ENCODE results near the gene ZSWIM4. TPM values are rescaled to one million over a fixed set of nuclear protein-coding genes. Genes with fewer than 3 reads are reported as not detected.

The ZSWIM4 gene
- total and polyA plus RNA-seq, 10 of the 15 experiments (the other 5 are each of a cell fraction or from before 2014, with no cell fraction given) = 0.73 to 11.1 (median 1.8) TPM; not detected in 2

GRCh38 chr19:13842291-13843103 is 47.3 kb downstream of the ZSWIM4 start (continued):
- TF ChIP-seq, protein P1, sequence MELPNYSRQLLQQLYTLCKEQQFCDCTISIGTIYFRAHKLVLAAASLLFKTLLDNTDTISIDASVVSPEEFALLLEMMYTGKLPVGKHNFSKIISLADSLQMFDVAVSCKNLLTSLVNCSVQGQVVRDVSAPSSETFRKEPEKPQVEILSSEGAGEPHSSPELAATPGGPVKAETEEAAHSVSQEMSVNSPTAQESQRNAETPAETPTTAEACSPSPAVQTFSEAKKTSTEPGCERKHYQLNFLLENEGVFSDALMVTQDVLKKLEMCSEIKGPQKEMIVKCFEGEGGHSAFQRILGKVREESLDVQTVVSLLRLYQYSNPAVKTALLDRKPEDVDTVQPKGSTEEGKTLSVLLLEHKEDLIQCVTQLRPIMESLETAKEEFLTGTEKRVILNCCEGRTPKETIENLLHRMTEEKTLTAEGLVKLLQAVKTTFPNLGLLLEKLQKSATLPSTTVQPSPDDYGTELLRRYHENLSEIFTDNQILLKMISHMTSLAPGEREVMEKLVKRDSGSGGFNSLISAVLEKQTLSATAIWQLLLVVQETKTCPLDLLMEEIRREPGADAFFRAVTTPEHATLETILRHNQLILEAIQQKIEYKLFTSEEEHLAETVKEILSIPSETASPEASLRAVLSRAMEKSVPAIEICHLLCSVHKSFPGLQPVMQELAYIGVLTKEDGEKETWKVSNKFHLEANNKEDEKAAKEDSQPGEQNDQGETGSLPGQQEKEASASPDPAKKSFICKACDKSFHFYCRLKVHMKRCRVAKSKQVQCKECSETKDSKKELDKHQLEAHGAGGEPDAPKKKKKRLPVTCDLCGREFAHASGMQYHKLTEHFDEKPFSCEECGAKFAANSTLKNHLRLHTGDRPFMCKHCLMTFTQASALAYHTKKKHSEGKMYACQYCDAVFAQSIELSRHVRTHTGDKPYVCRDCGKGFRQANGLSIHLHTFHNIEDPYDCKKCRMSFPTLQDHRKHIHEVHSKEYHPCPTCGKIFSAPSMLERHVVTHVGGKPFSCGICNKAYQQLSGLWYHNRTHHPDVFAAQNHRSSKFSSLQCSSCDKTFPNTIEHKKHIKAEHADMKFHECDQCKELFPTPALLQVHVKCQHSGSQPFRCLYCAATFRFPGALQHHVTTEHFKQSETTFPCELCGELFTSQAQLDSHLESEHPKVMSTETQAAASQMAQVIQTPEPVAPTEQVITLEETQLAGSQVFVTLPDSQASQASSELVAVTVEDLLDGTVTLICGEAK (IDR thresholded peaks at IDR 0.05; ENCODE audit: borderline replicate concordance) = no peak
- TF ChIP-seq, protein P2, sequence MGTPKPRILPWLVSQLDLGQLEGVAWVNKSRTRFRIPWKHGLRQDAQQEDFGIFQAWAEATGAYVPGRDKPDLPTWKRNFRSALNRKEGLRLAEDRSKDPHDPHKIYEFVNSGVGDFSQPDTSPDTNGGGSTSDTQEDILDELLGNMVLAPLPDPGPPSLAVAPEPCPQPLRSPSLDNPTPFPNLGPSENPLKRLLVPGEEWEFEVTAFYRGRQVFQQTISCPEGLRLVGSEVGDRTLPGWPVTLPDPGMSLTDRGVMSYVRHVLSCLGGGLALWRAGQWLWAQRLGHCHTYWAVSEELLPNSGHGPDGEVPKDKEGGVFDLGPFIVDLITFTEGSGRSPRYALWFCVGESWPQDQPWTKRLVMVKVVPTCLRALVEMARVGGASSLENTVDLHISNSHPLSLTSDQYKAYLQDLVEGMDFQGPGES (IDR thresholded peaks at IDR 0.05) = no peak
- no peak for TF ChIP-seq MYC (IDR thresholded peaks at IDR 0.05; ENCODE audit: insufficient read depth, insufficient read length, insufficient replicate concordance, low read length, severe bottlenecking)
- TF ChIP-seq JUND (IDR thresholded peaks at IDR 0.05; ENCODE audit: low read depth, low read length) = no peak
- TF ChIP-seq BRCA1 (IDR thresholded peaks at IDR 0.05; ENCODE audit: low read depth, low read length) = no peak
- TF ChIP-seq NRF1 (conservative IDR thresholded peaks at IDR 0.05; ENCODE audit: low read depth, low read length) = no peak
- TF ChIP-seq USF2 (IDR thresholded peaks at IDR 0.05; ENCODE audit: borderline replicate concordance, low read depth, low read length) = peak; percentile 43
- TF ChIP-seq ZNF274 (IDR thresholded peaks at IDR 0.05; ENCODE audit: insufficient read depth, insufficient read length) = no peak
- TF ChIP-seq NBN (IDR thresholded peaks at IDR 0.05) = no peak
- peak; percentile 15 for TF ChIP-seq RELA (IDR thresholded peaks at IDR 0.05; ENCODE audit: borderline replicate concordance, partially characterized antibody)
- TF ChIP-seq BCLAF1 (IDR thresholded peaks at IDR 0.05) = no peak; the same call in 1 of the 2 replicates
- peak; percentile 67 for TF ChIP-seq IKZF1 (conservative IDR thresholded peaks at IDR 0.05)
- no peak for TF ChIP-seq CBX5 (IDR thresholded peaks at IDR 0.05; ENCODE audit: low read depth)
- TF ChIP-seq NKRF (conservative IDR thresholded peaks at IDR 0.05) = peak; percentile 92
- TF ChIP-seq ZBED1 (IDR thresholded peaks at IDR 0.05; ENCODE audit: borderline replicate concordance) = no peak
- TF ChIP-seq SPI1 (IDR thresholded peaks at IDR 0.05; ENCODE audit: borderline replicate concordance, insufficient read depth, low read depth, low read length) = no peak
- TF ChIP-seq PAX8 (IDR thresholded peaks at IDR 0.05) = no peak
- TF ChIP-seq BMI1 (IDR thresholded peaks at IDR 0.05; ENCODE audit: borderline replicate concordance) = no peak

All from GM12878 (cell line).